A673 (cell line): ENCODE results near the gene CPLX3. TPM values are rescaled to one million over a fixed set of nuclear protein-coding genes. Genes with fewer than 3 reads are reported as not detected.

ENCODE experiments used
- BruUV-seq: library from RNA; stranded (reverse); fragments of 400-500 nt; replicated peaks from 2 replicates; lab custom pipeline; 2021; lab: Mats Ljungman, UMichigan
- CTCF ChIA-PET: fragments of 300-600 bp; sonication (Branson Sonifier 250); formaldehyde crosslinking; loops from one replicate; lab custom pipeline; 2022; ENCODE audit warnings: antibody characterized with exemption; lab: Charles Lee
- POLR2A ChIA-PET: fragments of 300-600 bp; sonication (Branson Sonifier 250); formaldehyde crosslinking; loops from one replicate; lab custom pipeline; 2022; ENCODE audit warnings: antibody characterized with exemption; ENCODE audit not compliant: low non-redundant PET; lab: Charles Lee
- DNase-seq: peaks from one replicate; pipeline ENCODE4 v3.0.0-alpha.2; 2015; ENCODE audit warnings: low spot score
- H3K27ac ChIP-seq: fragments of 200-600 bp; sonication (generic); 2 replicates; pipeline ENCODE4 v1.5.1; 2016; ENCODE audit warnings: mixed run types, low read depth, mild to moderate bottlenecking, mixed read lengths, antibody characterized with exemption, low read length; ENCODE audit not compliant: poor library complexity, severe bottlenecking
- H3K27me3 ChIP-seq: fragments of 200-600 bp; sonication (generic); replicated peaks from 2 replicates; pipeline ENCODE4 v1.6.1; 2017; ENCODE audit warnings: mixed run types, low read depth, mild to moderate bottlenecking, mixed read lengths, antibody characterized with exemption, low read length; ENCODE audit not compliant: insufficient read depth, poor library complexity
- H3K36me3 ChIP-seq: fragments of 200-600 bp; sonication (generic); 2 replicates; pipeline ENCODE4 v1.6.1; 2016; ENCODE audit warnings: mixed run types, mild to moderate bottlenecking, mixed read lengths, antibody characterized with exemption, low read length; ENCODE audit not compliant: insufficient read depth, poor library complexity, severe bottlenecking
- H3K4me1 ChIP-seq: fragments of 200-600 bp; sonication (generic); 2 replicates; pipeline ENCODE4 v1.6.1; 2017; ENCODE audit warnings: mixed run types, mild to moderate bottlenecking, mixed read lengths, antibody characterized with exemption, low read length; ENCODE audit not compliant: insufficient read depth, poor library complexity, severe bottlenecking
- H3K4me3 ChIP-seq: fragments of 200-600 bp; sonication (generic); 2 replicates; pipeline ENCODE4 v1.5.1; 2016; ENCODE audit warnings: low read depth, mixed run types, mild to moderate bottlenecking, mixed read lengths, low read length; ENCODE audit not compliant: poor library complexity, severe bottlenecking
- H3K9me3 ChIP-seq: fragments of 200-600 bp; sonication (generic); 2 replicates; pipeline ENCODE4 v1.6.1; 2016; ENCODE audit warnings: mixed run types, low read depth, mild to moderate bottlenecking, mixed read lengths, antibody characterized with exemption, low read length; ENCODE audit not compliant: poor library complexity, severe bottlenecking
- CTCF ChIP-seq: fragments of 300-800, 200-600 bp; sonication (generic); conservative IDR thresholded peaks from 2 replicates; pipeline ENCODE4 v1.5.1; 2017; ENCODE audit warnings: low read depth, mild to moderate bottlenecking, antibody characterized with exemption, low read length, moderate library complexity, mixed read lengths
- EZH2 ChIP-seq: fragments of 200-600 bp; sonication (generic); IDR thresholded peaks from 2 replicates; pipeline ENCODE4 v1.6.1; 2017; ENCODE audit warnings: borderline replicate concordance, low read depth, mild to moderate bottlenecking, mixed read lengths, antibody characterized with exemption, low read length; ENCODE audit not compliant: poor library complexity, severe bottlenecking
- intact Hi-C: fragments of 100-400 bp; cut with micrococcal nuclease; formaldehyde crosslinking; loops from one replicate; pipeline ENCODE4 v1.10.0; 2022; ENCODE audit not compliant: unreplicated experiment
- total RNA-seq: library from RNA; stranded (reverse); gene quantifications from 2 replicates; pipeline ENCODE4 v1.2.3, GENCODE V29; 2021

Gene CPLX3
- total RNA-seq, 1 experiment from 2014 or later: 0.17 TPM

GRCh38 chr15:74794248-74794969 is 32.0 kb upstream of the CPLX3 start:
- POLR2A ChIA-PET: no interaction called here
- TF ChIP-seq CTCF (no peak), EZH2 (no peak)
- no TSS peak for BruUV-seq
- Histone ChIP-seq H3K27me3 (no peaks in the 10 kb centered on the region), H3K4me1 (peaks cover 17% of the 10 kb centered on the region), H3K9me3 (no peaks in the 10 kb centered on the region), H3K27ac (no peak overlapping the region), H3K4me3 (no peak overlapping the region), H3K36me3 (peaks cover 4% of the 10 kb centered on the region)
- DNase-seq: no peak
- intact Hi-C loops: no loop called here
- CTCF ChIA-PET: interaction anchor here (0.9 kb wide), 1 partner anchor 13 kb away, joined by 3 read pairs; the partner anchor contains the start of gene CSK

GRCh38 chr15:74794970-74795349 is 31.5 kb upstream of the CPLX3 start:
- Histone ChIP-seq H3K27ac (no peak overlapping the region), H3K9me3 (no peaks in the 10 kb centered on the region), H3K4me1 (peaks cover 13% of the 10 kb centered on the region), H3K4me3 (no peak overlapping the region), H3K27me3 (no peaks in the 10 kb centered on the region), H3K36me3 (peaks cover 6% of the 10 kb centered on the region)
- intact Hi-C loops: no loop called here
- no TSS peak for BruUV-seq
- ChIA-PET CTCF (no interaction called here), POLR2A (no interaction called here)
- DNase-seq: no peak
- no peak for TF ChIP-seq EZH2
- no peak for TF ChIP-seq CTCF

GRCh38 chr15:74795966-74796625 is 30.3 kb upstream of the CPLX3 start:
- no peaks in the 10 kb centered on the region for H3K9me3 ChIP-seq
- no peak for DNase-seq
- POLR2A ChIA-PET: no interaction called here
- BruUV-seq: TSS peak; percentile 15
- no peaks in the 10 kb centered on the region for H3K27me3 ChIP-seq
- intact Hi-C loops: no loop called here
- peaks cover 18% of the 10 kb centered on the region for H3K36me3 ChIP-seq
- H3K27ac ChIP-seq: no peak overlapping the region
- TF ChIP-seq EZH2 (no peak), CTCF (no peak)
- CTCF ChIA-PET: interaction anchor here (0.7 kb wide), 2 partner anchors 161 to 217 kb away, joined by 4 to 5 read pairs; no protein-coding TSS in a partner anchor
- H3K4me1 ChIP-seq: peaks cover 2% of the 10 kb centered on the region
- H3K4me3 ChIP-seq: no peak overlapping the region
